ENCODE data around the gene TMEM132A. TPM values are rescaled to one million over a fixed set of nuclear protein-coding genes. Genes with fewer than 3 reads are reported as not detected.

TMEM132A gene
- total and polyA plus RNA-seq, 4 donors, result 0.60 to 1.6 (median 1.1) TPM

DNA sequence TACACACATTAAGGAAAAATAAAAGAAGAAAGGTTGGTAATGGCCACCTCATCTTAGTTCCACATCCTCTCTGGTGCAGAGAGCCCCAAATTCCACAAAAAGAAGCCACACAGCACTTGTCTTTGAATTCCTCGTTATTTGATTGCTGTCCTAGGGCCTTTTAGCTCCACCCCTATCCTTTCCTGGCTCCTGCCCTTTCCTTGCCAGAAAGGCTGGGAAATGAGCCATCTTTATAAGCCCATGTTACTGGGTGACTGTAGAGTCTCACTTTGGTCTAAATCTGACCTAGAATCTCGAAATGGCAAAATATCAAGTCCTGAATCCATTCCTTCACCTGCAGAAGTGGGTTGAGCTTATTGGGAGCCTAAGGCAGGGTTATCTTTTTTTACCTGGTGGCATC is 4.3 kb upstream of the TMEM132A start:
- H3K9me3 ChIP-seq (ENCODE audit: control insufficient read depth in 4 of 4, low read length in 3 of 4), result no peaks in the 10 kb centered on the region
- WGBS, result 76% methylated on average over 2 of the region's 2 CpGs
- H3K27me3 ChIP-seq (ENCODE audit: control insufficient read depth in 4 of 4, insufficient read depth in 4 of 4, low read length in 3 of 4), result no peaks in the 10 kb centered on the region
- no peak for DNase-seq (ENCODE audit: low spot score)
- peaks cover 8 to 32% (median 18%) of the 10 kb centered on the region in 4 donors for H3K36me3 ChIP-seq (ENCODE audit: control insufficient read depth in 4 of 4, insufficient read depth in 3 of 4, low read depth in 1 of 4, low read length in 3 of 4)
- no peak overlapping the region for H3K9ac ChIP-seq (ENCODE audit: low read depth in 1 of 2, low read length in 2 of 2)
- TF ChIP-seq HNF4A (conservative IDR thresholded peaks at IDR 0.05) (no peak), SP1 (IDR thresholded peaks at IDR 0.05) (no peak), FOXA2 (IDR thresholded peaks at IDR 0.05) (no peak), EGR1 (IDR thresholded peaks at IDR 0.05; ENCODE audit: low read depth in 2 of 2) (no peak), NR2F2 (IDR thresholded peaks at IDR 0.05) (no peak), REST (IDR thresholded peaks at IDR 0.05) (no peak), RXRA (IDR thresholded peaks at IDR 0.05) (no peak), HNF4G (IDR thresholded peaks at IDR 0.05) (no peak), CTCF (IDR thresholded peaks at IDR 0.05; ENCODE audit: low read depth, low read length, missing input control) (no peak), TAF1 (conservative IDR thresholded peaks at IDR 0.05) (no peak), JUND (IDR thresholded peaks at IDR 0.05) (no peak), GABPA (IDR thresholded peaks at IDR 0.05 in 1 of 2, conservative IDR thresholded peaks at IDR 0.05 in 1 of 2) (no peak), YY1 (IDR thresholded peaks at IDR 0.05) (no peak)
- TF ChIP-seq, protein P1, sequence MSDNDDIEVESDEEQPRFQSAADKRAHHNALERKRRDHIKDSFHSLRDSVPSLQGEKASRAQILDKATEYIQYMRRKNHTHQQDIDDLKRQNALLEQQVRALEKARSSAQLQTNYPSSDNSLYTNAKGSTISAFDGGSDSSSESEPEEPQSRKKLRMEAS (IDR thresholded peaks at IDR 0.05), result no peak
- TF ChIP-seq, protein P2, sequence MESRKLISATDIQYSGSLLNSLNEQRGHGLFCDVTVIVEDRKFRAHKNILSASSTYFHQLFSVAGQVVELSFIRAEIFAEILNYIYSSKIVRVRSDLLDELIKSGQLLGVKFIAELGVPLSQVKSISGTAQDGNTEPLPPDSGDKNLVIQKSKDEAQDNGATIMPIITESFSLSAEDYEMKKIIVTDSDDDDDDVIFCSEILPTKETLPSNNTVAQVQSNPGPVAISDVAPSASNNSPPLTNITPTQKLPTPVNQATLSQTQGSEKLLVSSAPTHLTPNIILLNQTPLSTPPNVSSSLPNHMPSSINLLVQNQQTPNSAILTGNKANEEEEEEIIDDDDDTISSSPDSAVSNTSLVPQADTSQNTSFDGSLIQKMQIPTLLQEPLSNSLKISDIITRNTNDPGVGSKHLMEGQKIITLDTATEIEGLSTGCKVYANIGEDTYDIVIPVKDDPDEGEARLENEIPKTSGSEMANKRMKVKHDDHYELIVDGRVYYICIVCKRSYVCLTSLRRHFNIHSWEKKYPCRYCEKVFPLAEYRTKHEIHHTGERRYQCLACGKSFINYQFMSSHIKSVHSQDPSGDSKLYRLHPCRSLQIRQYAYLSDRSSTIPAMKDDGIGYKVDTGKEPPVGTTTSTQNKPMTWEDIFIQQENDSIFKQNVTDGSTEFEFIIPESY (IDR thresholded peaks at IDR 0.05), result no peak
- no peak overlapping the region for H3K4me3 ChIP-seq (ENCODE audit: low read depth in 1 of 3, low read length in 3 of 3)
- peaks cover 5 to 18% (median 10%) of the 10 kb centered on the region in 4 donors for H3K4me1 ChIP-seq (ENCODE audit: control insufficient read depth in 4 of 4, insufficient read depth in 4 of 4, low read length in 3 of 4)
- no peak overlapping the region for H3K27ac ChIP-seq (ENCODE audit: low read depth in 1 of 2, low read length in 2 of 2)

DNA sequence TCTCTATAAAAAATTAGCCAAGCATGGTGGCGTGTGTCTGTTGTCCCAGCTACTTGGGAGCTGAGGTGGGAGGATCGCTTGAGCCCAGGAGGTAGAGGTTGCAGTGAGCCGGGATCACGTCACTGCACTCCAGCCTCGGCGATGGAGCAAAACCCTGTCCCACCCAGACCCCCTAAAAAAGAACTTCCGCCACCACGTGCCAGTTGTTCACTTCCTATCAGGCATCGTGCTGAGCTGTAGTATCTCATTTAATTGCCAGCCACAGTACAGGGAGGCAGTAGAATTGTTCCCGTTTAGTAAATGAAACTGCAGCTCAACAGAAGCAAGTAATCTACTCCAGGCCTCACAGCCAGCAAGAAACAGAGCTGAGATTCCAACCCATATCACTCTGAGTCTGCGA is 3.0 kb upstream of the TMEM132A start:
- WGBS, result 96% methylated on average over 11 of the region's 11 CpGs
- H3K9ac ChIP-seq (ENCODE audit: low read depth in 1 of 2, low read length in 2 of 2), result no peak overlapping the region
- H3K36me3 ChIP-seq (ENCODE audit: control insufficient read depth in 4 of 4, insufficient read depth in 3 of 4, low read depth in 1 of 4, low read length in 3 of 4), result peaks cover 8 to 32% (median 18%) of the 10 kb centered on the region in 4 donors
- TF ChIP-seq HNF4A (conservative IDR thresholded peaks at IDR 0.05) (no peak), FOXA1 (IDR thresholded peaks at IDR 0.05) (no peak), TAF1 (conservative IDR thresholded peaks at IDR 0.05) (no peak), GABPA (IDR thresholded peaks at IDR 0.05 in 1 of 2, conservative IDR thresholded peaks at IDR 0.05 in 1 of 2) (no peak), YY1 (IDR thresholded peaks at IDR 0.05) (no peak), SP1 (IDR thresholded peaks at IDR 0.05) (no peak)
- TF ChIP-seq, protein P1 (IDR thresholded peaks at IDR 0.05), result no peak
- TF ChIP-seq, protein P3, sequence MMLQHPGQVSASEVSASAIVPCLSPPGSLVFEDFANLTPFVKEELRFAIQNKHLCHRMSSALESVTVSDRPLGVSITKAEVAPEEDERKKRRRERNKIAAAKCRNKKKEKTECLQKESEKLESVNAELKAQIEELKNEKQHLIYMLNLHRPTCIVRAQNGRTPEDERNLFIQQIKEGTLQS (IDR thresholded peaks at IDR 0.05), result no peak
- no peak for DNase-seq (ENCODE audit: low spot score)
- peaks cover 0 to 6% (median 0%) of the 10 kb centered on the region in 4 donors for H3K27me3 ChIP-seq (ENCODE audit: control insufficient read depth in 4 of 4, insufficient read depth in 4 of 4, low read length in 3 of 4)
- H3K9me3 ChIP-seq (ENCODE audit: control insufficient read depth in 4 of 4, low read length in 3 of 4), result no peaks in the 10 kb centered on the region
- H3K4me1 ChIP-seq (ENCODE audit: control insufficient read depth in 4 of 4, insufficient read depth in 4 of 4, low read length in 3 of 4), result peaks cover 5 to 13% (median 5%) of the 10 kb centered on the region in 4 donors
- H3K27ac ChIP-seq (ENCODE audit: low read depth in 1 of 2, low read length in 2 of 2), result no peak overlapping the region
- no peak overlapping the region for H3K4me3 ChIP-seq (ENCODE audit: low read depth in 1 of 3, low read length in 3 of 3)
